K562 (cell line): ENCODE results near the gene PPM1D. TPM values are rescaled to one million over a fixed set of nuclear protein-coding genes. Genes with fewer than 3 reads are reported as not detected.

Source experiments
- CSDE1 ChIP-seq, 2 experiments: fragments of 450-650 bp; IDR thresholded peaks; 2 replicates each; pipeline ENCODE4 v1.6.1; 2016; ENCODE audit warnings: mild to moderate bottlenecking in 1 of 2
- FOXK1 ChIP-seq: sonication (generic); formaldehyde crosslinking; IDR thresholded peaks from 2 replicates; pipeline ENCODE4 v1.8.0; 2022; ENCODE audit warnings: missing genetic modification reagents, mild to moderate bottlenecking, borderline replicate concordance
- HLTF ChIP-seq: fragments of 450-650 bp; IDR thresholded peaks from 2 replicates; pipeline ENCODE4 v1.6.1; 2016
- HMBOX1 ChIP-seq: sonication (generic); IDR thresholded peaks from 2 replicates; pipeline ENCODE4 v1.6.1; 2016
- ILF3 ChIP-seq: fragments of 450-650 bp; IDR thresholded peaks from 2 replicates; pipeline ENCODE4 v1.6.1; 2018; ENCODE audit warnings: antibody characterized with exemption, mild to moderate bottlenecking, moderate library complexity, borderline replicate concordance
- KDM1A ChIP-seq, 2 experiments: fragments of 450-650 bp; IDR thresholded peaks; 2 replicates each; pipeline ENCODE4 v1.6.1; 2016; ENCODE audit warnings: mild to moderate bottlenecking in 2 of 2
- L3MBTL2 ChIP-seq: fragments of 450-650 bp; IDR thresholded peaks from 2 replicates; pipeline ENCODE4 v1.6.1; 2016; ENCODE audit warnings: mild to moderate bottlenecking, moderate library complexity
- MXD1 ChIP-seq: fragments of 250-450 bp; sonication (Bioruptor Pico); IDR thresholded peaks from 2 replicates; pipeline ENCODE4 v1.8.0; 2021; ENCODE audit warnings: borderline replicate concordance, mild to moderate bottlenecking, moderate library complexity; ENCODE audit not compliant: poor library complexity, severe bottlenecking
- NFYB ChIP-seq: IDR thresholded peaks from 2 replicates; pipeline ENCODE4 v1.6.1; 2011; ENCODE audit warnings: mild to moderate bottlenecking, moderate library complexity; ENCODE audit not compliant: insufficient read length; ENCODE audit errors: extremely low read depth
- NR2C2 ChIP-seq, 2 experiments: fragments of 200-800 bp in 1 of 2; sonication (Bioruptor generic) in 1 of 2; sonication (generic) in 1 of 2; formaldehyde crosslinking in 1 of 2; IDR thresholded peaks; 2 replicates each; pipeline versions ENCODE4 v1.6.1 to v1.8.0; 2016 to 2022; ENCODE audit warnings: mild to moderate bottlenecking in 1 of 2, missing compliant biosample characterization in 1 of 2, missing genetic modification characterization in 1 of 2, missing genetic modification reagents in 1 of 2
- REST ChIP-seq, 2 experiments: fragments of 450-650 bp; formaldehyde crosslinking in 1 of 2; IDR thresholded peaks; 2 replicates each; pipeline versions ENCODE4 v1.4.0 to v1.6.1; 2014 to 2020; ENCODE audit warnings: mild to moderate bottlenecking in 2 of 2, borderline replicate concordance in 1 of 2, low read depth in 1 of 2
- SAP30 ChIP-seq: fragments of 200-600 bp; sonication (generic); IDR thresholded peaks from 2 replicates; pipeline ENCODE4 v1.6.1; 2012; ENCODE audit warnings: borderline replicate concordance, low read depth, mild to moderate bottlenecking, moderate library complexity, low read length, control low read depth, inconsistent platforms; ENCODE audit not compliant: insufficient read depth, poor library complexity, severe bottlenecking
- SLC30A9 ChIP-seq: fragments of 250-450 bp; sonication (Bioruptor Pico); IDR thresholded peaks from 2 replicates; pipeline ENCODE4 v1.8.0; 2022; ENCODE audit warnings: mild to moderate bottlenecking, moderate library complexity
- TBP ChIP-seq: optimal IDR thresholded peaks from 2 replicates; pipeline ENCODE3; 2011; ENCODE audit warnings: low read depth, low read length, improper control_type of control experiment
- THRAP3 ChIP-seq: fragments of 450-650 bp; IDR thresholded peaks from 2 replicates; pipeline ENCODE4 v1.6.1; 2016; ENCODE audit warnings: mild to moderate bottlenecking, inconsistent platforms, borderline replicate concordance
- U2AF2 ChIP-seq: fragments of 200-400 bp; formaldehyde crosslinking; optimal IDR thresholded peaks from 2 replicates; pipeline ENCODE3; 2017; ENCODE audit warnings: low read depth, mild to moderate bottlenecking, low read length
- polyA plus RNA-seq, 8 experiments: library from polyadenylated mRNA; depleted of rRNA in 4 of 8; stranded (reverse) in 5 of 8; unstranded in 3 of 8; fragments of >200 nt; fragmentation: Nextera tagmentation in 2 of 8; fragmentation: Illumina TruSeq in 1 of 8; extraction: Ambion mirVana in 2 of 8; extraction: Trizol in 1 of 8; gene quantifications; 2 replicates each; pipeline versions ENCODE4 v1.2.1 to v1.2.3, GENCODE V29; 2011 to 2014; ENCODE audit warnings: inconsistent platforms in 1 of 8, missing spikeins in 1 of 8
- total RNA-seq, 7 experiments: library from RNA; depleted of rRNA in 6 of 7; stranded (reverse); fragments of >200 nt in 6 of 7; fragmentation: Illumina TruSeq in 2 of 7; extraction: Trizol in 2 of 7; gene quantifications; 2 replicates each; pipeline versions ENCODE4 v1.2.1 to v1.2.3, GENCODE V29; 2011 to 2021; ENCODE audit warnings: low replicate concordance in 1 of 7
- TF ChIP-seq, protein P1 (sequence below): sonication (generic); formaldehyde crosslinking; IDR thresholded peaks from 2 replicates; pipeline ENCODE4 v1.9.0; 2022; ENCODE audit warnings: mild to moderate bottlenecking, missing genetic modification reagents

PPM1D gene
- total and polyA plus RNA-seq, 9 of the 15 experiments (the other 6 are each of a cell fraction or from before 2014, with no cell fraction given) = 2.1 to 19.0 (median 7.8) TPM

DNA sequence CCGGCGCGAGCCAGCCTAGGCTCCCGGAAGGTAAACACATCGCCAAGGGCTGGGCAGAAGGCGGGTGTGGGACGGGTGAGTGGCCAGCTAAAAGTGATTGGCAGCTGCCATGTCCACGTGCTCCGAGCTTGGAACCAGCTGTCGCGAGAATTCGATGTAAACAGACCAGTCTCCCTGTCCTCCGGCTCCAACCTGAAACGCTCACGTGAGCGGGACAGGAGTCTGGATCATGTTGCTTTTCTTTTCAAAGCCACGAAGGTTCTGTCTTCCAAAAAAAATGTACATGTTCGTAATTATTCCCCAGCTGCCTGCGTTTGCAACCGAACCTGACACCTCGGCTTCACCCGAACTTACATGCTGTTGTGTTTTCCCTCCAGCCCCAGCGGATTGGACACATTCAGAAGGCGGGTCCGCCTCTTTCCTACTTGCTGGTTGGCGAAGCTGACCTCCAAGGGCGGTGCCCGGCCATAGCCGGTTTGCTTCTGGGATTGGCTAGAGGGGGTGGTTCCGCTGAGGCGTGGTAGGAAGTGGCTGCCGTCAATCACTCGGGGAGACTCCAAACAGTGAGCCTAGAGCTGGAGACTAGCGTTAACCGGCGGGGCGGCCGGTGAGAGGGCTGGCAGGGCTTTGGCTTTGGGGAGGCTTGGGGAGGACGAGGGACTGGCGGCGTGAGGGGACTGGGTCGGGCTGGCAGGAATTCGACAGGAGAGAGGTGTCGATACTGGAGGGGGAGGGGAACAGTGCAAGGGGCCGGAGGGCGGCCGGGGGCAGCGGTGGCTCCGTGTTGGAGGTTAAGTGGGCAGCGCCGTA, 77.5 kb downstream of the PPM1D start, which contains the start of gene BCAS3 (continued):
- TF ChIP-seq, protein P1, sequence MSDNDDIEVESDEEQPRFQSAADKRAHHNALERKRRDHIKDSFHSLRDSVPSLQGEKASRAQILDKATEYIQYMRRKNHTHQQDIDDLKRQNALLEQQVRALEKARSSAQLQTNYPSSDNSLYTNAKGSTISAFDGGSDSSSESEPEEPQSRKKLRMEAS (CRISPR knock-in tag) = peak; percentile 90
- TF ChIP-seq HMBOX1 (peak; percentile 48; the same call in 1 of the 2 replicates), FOXK1 (CRISPR knock-in tag) (peak; percentile 51; the same call in 1 of the 2 replicates), CSDE1 (IDR thresholded peaks at IDR 0.05) (no peak), NR2C2 (CRISPR knock-in tag; IDR thresholded peaks at IDR 0.05) (peak; percentile 91), NR2C2 (tag; IDR thresholded peaks at IDR 0.05) (peak; percentile 99), SLC30A9 (CRISPR knock-in tag) (no peak), KDM1A (IDR thresholded peaks at IDR 0.05) (no peak), THRAP3 (no peak), MXD1 (CRISPR knock-in tag) (peak; percentile 7), SAP30 (peak; percentile 96), HLTF (peak; percentile 83), ILF3 (no peak), U2AF2 (no peak), NFYB (peak; percentile 98), REST (IDR thresholded peaks at IDR 0.05; ENCODE audit: borderline replicate concordance) (peak; percentile 93), REST (CRISPR knock-in tag; IDR thresholded peaks at IDR 0.05; ENCODE audit: low read depth) (no peak), TBP (peak; percentile 53), L3MBTL2 (peak; percentile 96)
